ENCODE data around the gene XK. TPM values are rescaled to one million over a fixed set of nuclear protein-coding genes. Genes with fewer than 3 reads are reported as not detected.

The XK gene
- total and polyA plus RNA-seq, 2 donors (not counting 1 experiment from before 2014, with no cell fraction given) = 0.15 to 0.30 TPM

GRCh38 chrX:37746218-37746941, 60.8 kb downstream of the XK start:
- no peaks in the 10 kb centered on the region for H3K27me3 ChIP-seq (replicated peaks in 1 of 4; ENCODE audit: control extremely low read depth in 1 of 4, control insufficient read depth in 3 of 4, insufficient read depth in 4 of 4, low read length in 3 of 4)
- Mint-ChIP-seq H3K27me3 (no peaks in the 10 kb centered on the region), H3K4me3 (peak overlapping the region; percentile 67), H3K27ac (peak overlapping the region; percentile 88), H3K9me3 (ENCODE audit: insufficient read depth) (no peaks in the 10 kb centered on the region), H3K4me1 (peaks cover 23% of the 10 kb centered on the region)
- H3K4me1 ChIP-seq (ENCODE audit: control insufficient read depth in 2 of 2, insufficient read depth in 2 of 2, low read length in 2 of 2) = peaks cover 22 to 24% of the 10 kb centered on the region in 2 donors
- WGBS (ENCODE audit: insufficient coverage) = 0% methylated on average over 2 of the region's 7 CpGs
- H3K4me3 ChIP-seq (ENCODE audit: control extremely low read depth in 1 of 5, extremely low read depth in 1 of 5, insufficient read depth in 1 of 5, low read depth in 2 of 5, low read length in 4 of 5) = no peak overlapping the region
- peak overlapping the region; percentile 35 for H2AFZ ChIP-seq (ENCODE audit: insufficient read depth, low read depth, low read length, poor library complexity, severe bottlenecking)
- POLR2A ChIA-PET = interaction anchor here (0.7 to 2.7 kb wide), 7 partner anchors 16 to 78 kb away, joined by 3 to 18 read pairs (median 3); partner anchors contain the start of gene CYBB
- no peaks in the 10 kb centered on the region for H3K36me3 ChIP-seq (replicated peaks in 1 of 2; ENCODE audit: control extremely low read depth in 1 of 2, control insufficient read depth in 1 of 2, extremely low read depth in 1 of 2, insufficient read depth in 2 of 2, low read length in 1 of 2)
- H3K9ac ChIP-seq (ENCODE audit: low read length) = peak overlapping the region; percentile 11
- intact Hi-C loops (cut with micrococcal nuclease) = loop anchor here (1.0 kb wide), 1 partner anchor 9 kb away; no protein-coding TSS in a partner anchor
- ATAC-seq (ENCODE audit: low read depth) (peak; percentile 59), DNase-seq (peak; percentile 54)
- no peak for TF ChIP-seq CTCF (IDR thresholded peaks at IDR 0.05)
- TF ChIP-seq EZH2 (IDR thresholded peaks at IDR 0.05; ENCODE audit: borderline replicate concordance, insufficient read depth, low read depth, low read length, poor library complexity, severe bottlenecking) = no peak
- no peaks in the 10 kb centered on the region for H4K20me1 ChIP-seq (ENCODE audit: control insufficient read depth, insufficient read depth, low read length, poor library complexity, severe bottlenecking)
- H3K9me3 ChIP-seq (ENCODE audit: control extremely low read depth in 1 of 3, control insufficient read depth in 2 of 3, insufficient read depth in 1 of 3, low read length in 2 of 3) = no peaks in the 10 kb centered on the region
- CTCF ChIA-PET = interaction anchor here (0.6 to 11.0 kb wide), 21 partner anchors 9 to 581 kb away, joined by 3 to 279 read pairs (median 12); partner anchors contain the start of genes CYBB and RPGR
- peak overlapping the region; percentile 49 for H3K4me2 ChIP-seq (replicated peaks; ENCODE audit: low read depth, low read length, poor library complexity, severe bottlenecking)
- H3K79me2 ChIP-seq (ENCODE audit: control insufficient read depth, insufficient read depth, low read length) = peaks cover 3% of the 10 kb centered on the region
- peak overlapping the region; percentile 50 to 70 for H3K27ac ChIP-seq (ENCODE audit: low read length in 2 of 2)

- no peaks in the 10 kb centered on the region for H4K20me1 ChIP-seq (ENCODE audit: control insufficient read depth, insufficient read depth, low read length, poor library complexity, severe bottlenecking)
- Mint-ChIP-seq H3K27ac (peak overlapping the region; percentile 88), H3K27me3 (no peaks in the 10 kb centered on the region), H3K4me3 (peak overlapping the region; percentile 67), H3K9me3 (ENCODE audit: insufficient read depth) (no peaks in the 10 kb centered on the region), H3K4me1 (peaks cover 29% of the 10 kb centered on the region)
- no peaks in the 10 kb centered on the region for H3K27me3 ChIP-seq (replicated peaks in 1 of 4; ENCODE audit: control extremely low read depth in 1 of 4, control insufficient read depth in 3 of 4, insufficient read depth in 4 of 4, low read length in 3 of 4)
- H3K9ac ChIP-seq (ENCODE audit: low read length) = no peak overlapping the region
- TF ChIP-seq EZH2 (IDR thresholded peaks at IDR 0.05; ENCODE audit: borderline replicate concordance, insufficient read depth, low read depth, low read length, poor library complexity, severe bottlenecking) (no peak), CTCF (IDR thresholded peaks at IDR 0.05) (no peak)
- no peak for ATAC-seq (ENCODE audit: low read depth)
- H3K4me1 ChIP-seq (ENCODE audit: control insufficient read depth in 2 of 2, insufficient read depth in 2 of 2, low read length in 2 of 2) = peaks cover 26 to 28% of the 10 kb centered on the region in 2 donors
- 80% methylated on average over 1 of the region's 1 CpG for WGBS (ENCODE audit: insufficient coverage)
- ChIA-PET POLR2A (interaction anchor here (2.0 to 2.7 kb wide), 3 partner anchors 30 to 78 kb away, joined by 9 to 18 read pairs (median 16); no protein-coding TSS in a partner anchor), CTCF (interaction anchor here (2.1 to 11.0 kb wide), 11 partner anchors 12 to 581 kb away, joined by 8 to 279 read pairs (median 19); partner anchors contain the start of genes CYBB and RPGR)
- peak overlapping the region; percentile 49 for H3K4me2 ChIP-seq (replicated peaks; ENCODE audit: low read depth, low read length, poor library complexity, severe bottlenecking)
- intact Hi-C loops (cut with micrococcal nuclease) = loop anchor here (1.0 kb wide), 1 partner anchor 8 kb away; no protein-coding TSS in a partner anchor
- H3K4me3 ChIP-seq (ENCODE audit: control extremely low read depth in 1 of 5, extremely low read depth in 1 of 5, insufficient read depth in 1 of 5, low read depth in 2 of 5, low read length in 4 of 5) = no peak overlapping the region
- H2AFZ ChIP-seq (ENCODE audit: insufficient read depth, low read depth, low read length, poor library complexity, severe bottlenecking) = no peak overlapping the region
- H3K36me3 ChIP-seq (replicated peaks in 1 of 2; ENCODE audit: control extremely low read depth in 1 of 2, control insufficient read depth in 1 of 2, extremely low read depth in 1 of 2, insufficient read depth in 2 of 2, low read length in 1 of 2) = no peaks in the 10 kb centered on the region
- peak overlapping the region in 1 of 2 donors; percentile 70 for H3K27ac ChIP-seq (ENCODE audit: low read length in 2 of 2)
- H3K79me2 ChIP-seq (ENCODE audit: control insufficient read depth, insufficient read depth, low read length) = peaks cover 3% of the 10 kb centered on the region
- no peaks in the 10 kb centered on the region for H3K9me3 ChIP-seq (ENCODE audit: control extremely low read depth in 1 of 3, control insufficient read depth in 2 of 3, insufficient read depth in 1 of 3, low read length in 2 of 3)
- DNase-seq = no peak
Observed at GRCh38 chrX:37746951-37747350, 61.4 kb downstream of the XK start.
